ENCODE measurements around the gene TCL1A.
"Not testable (repeated sequence)": the region's sequence is repeated elsewhere in the genome, so short reads cannot be mapped to it uniquely, and the experiment has no call there.

The TCL1A gene

GRCh38 chr14:95674613-95675012 is 39.3 kb downstream of the TCL1A start:
- no peak for DNase-seq

DNA sequence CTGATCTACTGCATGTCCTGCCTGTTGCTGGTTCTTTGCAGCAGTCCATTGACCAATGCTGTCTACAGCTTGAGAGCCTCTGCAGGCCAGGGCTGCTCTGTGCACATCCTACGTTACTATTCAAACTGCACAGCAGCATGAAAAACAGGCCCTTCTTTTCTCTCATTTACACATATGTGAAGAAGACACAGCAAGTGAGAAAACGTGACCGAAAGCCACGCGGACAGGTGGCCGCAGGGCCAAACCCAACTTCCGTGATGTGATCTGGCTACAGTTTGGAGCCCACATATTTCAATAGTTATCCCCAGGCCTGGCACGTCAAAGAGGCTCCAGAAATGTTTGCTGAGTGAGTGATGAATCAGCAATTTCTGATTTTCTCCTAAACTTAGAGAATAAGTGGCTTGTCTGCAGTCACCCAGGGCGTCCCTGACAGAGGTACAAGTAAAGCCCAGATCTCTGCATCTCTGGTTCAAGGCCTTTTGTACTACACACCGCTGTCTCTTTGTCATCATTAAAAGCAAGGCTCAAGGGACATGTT is 45.6 kb downstream of the TCL1A start:
- DNase-seq, result no peak

DNA sequence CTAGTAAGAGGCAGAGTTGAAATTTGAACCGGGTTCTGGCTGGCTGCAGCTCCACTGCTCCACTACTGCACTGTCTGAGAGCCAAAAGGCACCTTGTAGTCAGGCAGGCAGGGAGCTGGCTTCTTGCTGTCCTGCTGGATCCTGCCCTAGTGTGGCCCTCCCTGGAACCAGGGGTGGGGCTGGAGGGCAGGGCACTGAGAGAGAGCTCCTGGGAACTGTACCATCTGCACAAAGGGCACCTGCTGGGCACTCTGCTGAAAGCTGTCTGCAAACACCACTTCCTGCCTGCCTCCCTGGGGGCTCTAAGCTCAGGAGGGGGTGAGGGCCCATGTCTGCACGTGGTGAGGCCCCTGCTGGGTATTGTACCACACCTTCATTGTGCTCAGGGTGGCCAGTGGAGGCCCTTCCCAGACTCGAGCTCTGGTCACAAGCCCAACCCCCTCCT is 46.7 kb downstream of the TCL1A start:
- DNase-seq, result no peak

DNA sequence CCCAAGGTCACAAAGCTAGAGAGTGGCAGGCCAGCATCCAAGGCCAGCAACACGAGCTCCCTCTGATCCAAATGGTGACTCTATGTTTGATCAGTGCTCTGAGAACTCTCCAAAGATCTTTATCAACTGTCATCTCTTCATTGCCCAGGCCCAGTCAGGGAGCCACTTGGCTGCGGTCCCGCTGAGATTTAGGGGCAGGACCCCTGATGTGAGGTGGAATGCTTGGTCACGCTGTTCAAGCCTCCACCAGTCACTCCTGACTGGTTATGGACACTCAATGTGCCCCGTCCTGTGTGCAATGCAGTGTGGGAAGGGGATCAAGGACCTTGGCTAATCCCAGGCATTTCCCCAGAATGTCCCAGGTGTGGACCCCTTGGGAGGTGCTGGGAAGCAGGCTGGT is 47.5 kb downstream of the TCL1A start:
- no peak for DNase-seq

DNA sequence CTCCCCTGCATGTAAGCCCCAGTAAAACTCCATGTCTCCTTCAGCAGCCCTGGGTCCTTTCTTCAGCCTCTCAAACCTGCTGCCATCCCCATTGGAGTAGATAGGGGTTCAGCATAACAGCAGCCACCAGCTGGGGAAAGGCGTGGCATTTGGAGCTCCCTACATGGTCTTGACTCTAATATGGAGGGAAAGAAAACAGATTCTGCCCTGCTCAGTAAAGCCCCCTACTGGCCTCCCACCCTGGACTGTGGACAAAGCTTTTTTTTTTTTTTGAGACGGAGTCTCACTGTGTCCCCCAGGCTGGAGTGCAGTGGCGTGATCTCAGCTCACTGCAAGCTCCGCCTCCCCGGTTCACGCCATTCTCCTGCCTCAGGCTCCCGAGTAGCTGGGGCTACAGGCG is 48.4 kb downstream of the TCL1A start:
- DNase-seq, result not testable (repeated sequence)

DNA sequence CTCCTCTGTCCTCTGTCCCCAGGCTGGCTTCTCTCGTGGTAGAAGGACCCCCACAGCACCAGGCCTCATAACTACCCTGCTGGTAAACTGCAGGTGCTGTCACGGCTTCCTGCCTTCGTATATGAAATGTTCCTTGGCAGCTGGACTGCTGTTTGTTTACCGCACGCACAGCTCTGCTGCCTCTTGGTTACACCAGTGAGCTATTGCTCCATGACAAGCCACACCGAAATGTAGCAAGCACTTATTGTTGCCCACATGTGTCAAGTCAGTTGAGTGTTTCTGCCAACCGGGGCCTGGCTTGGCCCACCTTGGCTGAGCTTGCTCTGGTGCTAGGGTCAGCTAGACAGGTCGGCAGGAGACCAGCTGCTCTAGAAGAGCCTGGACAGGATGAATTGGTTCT is 49.4 kb downstream of the TCL1A start:
- DNase-seq, result no peak

GRCh38 chr14:95664066-95664465 is 49.9 kb downstream of the TCL1A start:
- DNase-seq, result peak; percentile 19

DNA sequence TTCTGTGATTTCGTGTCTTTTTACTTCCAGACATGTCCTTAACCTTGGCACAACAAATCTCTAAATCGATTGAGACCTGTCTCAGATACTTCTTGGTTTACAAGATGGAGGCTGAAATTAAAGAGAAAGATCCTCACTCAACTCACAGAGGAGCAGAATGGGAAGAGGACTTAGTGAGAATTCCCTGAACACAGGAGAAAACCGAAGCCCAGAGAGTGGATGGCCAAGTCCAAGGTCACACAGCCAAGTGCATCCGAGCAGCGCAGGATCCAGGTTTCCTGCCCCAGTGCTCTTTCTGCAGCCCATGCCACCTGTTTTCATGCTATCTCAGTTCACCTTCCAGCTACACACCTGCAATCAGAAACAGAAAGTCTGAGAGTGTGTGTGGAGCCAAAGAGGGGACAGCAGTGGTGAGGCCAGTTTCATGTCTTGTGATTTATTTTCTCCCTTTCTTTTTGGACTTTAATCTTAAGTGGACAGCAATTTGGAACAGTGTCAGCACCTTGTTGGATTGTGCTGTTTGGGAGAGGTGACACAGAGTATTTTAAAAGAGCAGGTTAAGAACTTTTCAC is 50.6 kb downstream of the TCL1A start:
- no peak for DNase-seq

DNA sequence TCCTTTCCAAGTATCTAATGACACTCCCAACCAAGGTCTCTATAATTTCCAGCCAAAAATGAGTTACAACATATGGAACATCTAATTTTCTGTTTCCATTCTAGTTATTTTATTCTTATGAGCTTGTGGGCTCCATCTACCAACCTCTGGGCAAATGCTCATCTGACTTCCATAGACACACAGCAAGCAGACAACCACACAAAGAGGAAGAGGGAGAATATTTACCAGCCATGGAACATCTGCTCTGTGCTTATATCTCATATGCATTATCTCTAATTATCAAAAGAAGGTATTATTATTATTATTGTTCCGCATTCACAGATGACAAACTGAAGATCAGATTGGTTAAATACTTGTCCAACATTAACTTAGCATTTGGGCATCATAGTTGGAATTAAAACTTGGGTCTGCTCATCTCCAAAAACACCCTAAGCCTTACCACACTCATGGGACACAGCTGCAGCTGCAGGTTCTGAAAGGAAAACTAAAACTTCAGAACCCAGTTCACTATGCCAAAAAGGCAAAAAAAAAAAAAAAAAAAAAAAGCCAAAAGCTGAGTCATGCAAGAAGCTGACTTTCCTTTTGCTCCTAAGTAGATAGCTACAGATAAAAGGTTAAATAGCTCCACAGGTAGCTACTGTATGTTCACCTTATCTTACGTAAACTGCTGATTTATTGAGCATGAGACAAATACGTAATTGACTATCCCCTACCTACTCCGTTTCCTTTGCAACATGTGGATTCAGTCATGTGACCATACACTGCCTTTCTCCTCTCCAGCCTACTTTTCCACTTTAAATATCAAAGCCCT is 51.3 kb downstream of the TCL1A start:
- DNase-seq, result no peak

DNA sequence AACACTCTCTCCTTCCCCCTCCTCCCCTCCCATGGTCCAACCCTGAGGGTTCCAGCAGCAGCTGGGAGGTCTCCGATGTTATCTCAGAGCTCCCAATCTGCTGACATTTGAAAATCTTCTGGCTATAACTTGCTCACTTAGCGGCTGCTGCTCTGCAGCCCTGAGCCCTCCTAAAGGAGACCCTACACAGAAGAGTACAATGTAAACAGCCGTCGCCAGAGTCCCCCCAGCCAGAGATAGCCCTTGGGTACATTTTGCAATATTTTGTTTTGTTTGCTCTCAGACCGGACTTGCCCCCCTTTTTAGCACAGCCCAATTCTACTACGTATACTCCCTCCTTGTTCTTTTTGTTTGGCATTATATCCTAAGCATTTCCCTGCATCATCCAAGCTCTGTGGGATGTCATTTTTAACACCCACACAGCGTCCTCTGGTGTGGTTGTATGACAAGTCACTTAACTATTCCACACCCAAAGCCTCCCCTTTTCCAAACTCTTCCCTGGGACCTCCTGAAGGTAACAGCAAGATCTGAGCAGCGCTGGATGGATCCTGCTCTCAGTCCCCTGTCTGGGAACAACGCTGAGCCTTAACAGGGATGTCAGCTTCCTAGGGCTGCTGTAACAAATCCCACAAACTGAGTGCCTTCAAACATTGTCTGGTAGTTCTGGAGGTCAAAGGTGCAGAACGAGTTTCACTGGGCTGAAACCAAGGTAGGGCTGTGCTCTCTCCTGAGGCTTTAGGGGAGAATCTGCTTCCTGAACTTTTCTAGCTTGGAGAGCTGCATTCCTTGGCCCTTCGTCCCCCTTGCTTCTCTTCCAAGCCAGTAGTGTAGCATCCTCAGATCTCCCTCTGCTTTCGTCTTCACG is 53.0 kb downstream of the TCL1A start:
- no peak for DNase-seq

GRCh38 chr14:95659990-95660385 is 53.9 kb downstream of the TCL1A start:
- DNase-seq, result no peak
